ENCODE data around the gene SYTL4.
A peak's percentile ranks its signal among the peaks of the same experiment; 100 is the strongest.

The SYTL4 gene

DNA sequence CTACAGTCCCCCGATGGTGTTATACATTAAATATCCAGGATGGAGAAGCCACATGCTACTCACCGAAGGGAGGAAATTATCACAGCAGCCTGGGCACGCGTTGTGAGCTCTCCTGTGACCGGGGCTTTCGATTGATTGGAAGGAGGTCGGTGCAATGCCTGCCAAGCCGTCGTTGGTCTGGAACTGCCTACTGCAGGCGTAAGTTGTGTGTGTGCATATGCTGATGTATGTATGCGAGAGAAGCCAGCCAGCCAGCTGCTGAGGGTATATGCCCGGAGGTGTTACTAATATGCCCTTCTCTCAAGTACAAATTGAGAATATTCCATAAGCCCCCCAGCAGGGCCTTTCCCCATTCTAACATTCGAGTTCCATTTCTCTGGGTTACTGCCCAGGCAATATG lies 69.8 kb downstream of the SYTL4 start:
- TF ChIP-seq, protein P1, sequence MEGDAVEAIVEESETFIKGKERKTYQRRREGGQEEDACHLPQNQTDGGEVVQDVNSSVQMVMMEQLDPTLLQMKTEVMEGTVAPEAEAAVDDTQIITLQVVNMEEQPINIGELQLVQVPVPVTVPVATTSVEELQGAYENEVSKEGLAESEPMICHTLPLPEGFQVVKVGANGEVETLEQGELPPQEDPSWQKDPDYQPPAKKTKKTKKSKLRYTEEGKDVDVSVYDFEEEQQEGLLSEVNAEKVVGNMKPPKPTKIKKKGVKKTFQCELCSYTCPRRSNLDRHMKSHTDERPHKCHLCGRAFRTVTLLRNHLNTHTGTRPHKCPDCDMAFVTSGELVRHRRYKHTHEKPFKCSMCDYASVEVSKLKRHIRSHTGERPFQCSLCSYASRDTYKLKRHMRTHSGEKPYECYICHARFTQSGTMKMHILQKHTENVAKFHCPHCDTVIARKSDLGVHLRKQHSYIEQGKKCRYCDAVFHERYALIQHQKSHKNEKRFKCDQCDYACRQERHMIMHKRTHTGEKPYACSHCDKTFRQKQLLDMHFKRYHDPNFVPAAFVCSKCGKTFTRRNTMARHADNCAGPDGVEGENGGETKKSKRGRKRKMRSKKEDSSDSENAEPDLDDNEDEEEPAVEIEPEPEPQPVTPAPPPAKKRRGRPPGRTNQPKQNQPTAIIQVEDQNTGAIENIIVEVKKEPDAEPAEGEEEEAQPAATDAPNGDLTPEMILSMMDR (IDR thresholded peaks at IDR 0.05; ENCODE audit: insufficient read depth, low read depth, low read length, missing control alignments), result no peak
- no peak overlapping the region for H3K4me3 ChIP-seq (ENCODE audit: low read length)
- no peak for DNase-seq (ENCODE audit: low read depth)

DNA sequence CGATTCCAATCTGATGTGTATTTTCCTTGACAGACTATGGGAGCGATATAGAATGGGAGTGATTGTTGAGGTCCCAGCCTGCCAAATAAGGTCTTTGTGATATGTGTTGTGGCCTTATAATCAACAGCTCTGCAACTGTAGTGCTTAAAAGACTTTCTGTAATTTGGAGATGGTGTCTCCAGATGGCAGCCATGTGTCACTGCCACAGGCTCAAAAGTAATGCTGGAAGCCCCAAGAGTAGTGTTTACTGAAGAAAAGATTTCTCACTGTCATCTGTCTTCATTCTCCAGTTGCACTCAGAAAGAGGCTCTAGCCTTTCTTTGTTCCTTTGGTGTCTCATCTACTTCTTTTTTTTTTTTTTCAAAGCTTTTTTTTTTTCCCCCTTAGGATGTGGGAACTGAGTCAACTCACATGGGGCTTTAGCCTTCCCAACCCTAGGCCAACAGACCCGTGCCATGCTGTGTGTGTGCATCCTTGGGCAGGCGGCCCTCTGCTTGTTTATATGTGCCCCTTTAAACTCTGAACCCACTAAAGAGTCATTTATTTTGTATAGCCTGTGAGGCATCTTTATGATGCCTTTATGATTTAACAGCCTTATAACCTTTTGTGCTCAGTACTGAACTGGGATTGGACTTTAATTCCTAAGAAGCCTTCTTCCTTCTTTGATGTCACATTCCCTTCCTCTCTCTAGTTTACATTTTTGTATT lies 72.3 kb downstream of the SYTL4 start:
- no peak overlapping the region for H3K4me3 ChIP-seq (ENCODE audit: low read length)
- no peak for DNase-seq (ENCODE audit: low read depth)
- TF ChIP-seq, protein P1 (IDR thresholded peaks at IDR 0.05; ENCODE audit: insufficient read depth, low read depth, low read length, missing control alignments), result no peak

DNA sequence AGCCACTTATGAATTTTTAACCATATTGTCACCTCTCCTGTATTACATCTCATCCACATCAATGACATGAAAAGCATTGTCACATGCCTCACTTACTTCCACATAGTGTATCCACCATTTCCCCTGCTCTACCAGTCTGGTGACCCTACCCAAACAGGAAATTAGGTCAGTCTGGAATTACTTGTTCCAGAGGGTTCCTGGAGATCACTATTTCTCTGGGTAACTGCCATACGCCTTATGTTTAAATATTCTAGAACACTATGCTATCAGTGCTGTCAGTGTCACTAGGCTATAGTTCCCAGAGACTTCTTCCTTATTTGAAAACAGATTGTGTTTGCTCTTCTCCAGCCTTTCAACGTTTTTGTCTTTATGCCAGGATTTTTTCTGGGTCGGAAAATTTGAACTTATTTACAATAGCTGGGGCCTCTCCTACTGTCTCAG lies 73.0 kb downstream of the SYTL4 start:
- TF ChIP-seq, protein P1 (IDR thresholded peaks at IDR 0.05; ENCODE audit: insufficient read depth, low read depth, low read length, missing control alignments), result no peak
- peak; percentile 39 for DNase-seq (ENCODE audit: low read depth)
- H3K4me3 ChIP-seq (ENCODE audit: low read length), result no peak overlapping the region

DNA sequence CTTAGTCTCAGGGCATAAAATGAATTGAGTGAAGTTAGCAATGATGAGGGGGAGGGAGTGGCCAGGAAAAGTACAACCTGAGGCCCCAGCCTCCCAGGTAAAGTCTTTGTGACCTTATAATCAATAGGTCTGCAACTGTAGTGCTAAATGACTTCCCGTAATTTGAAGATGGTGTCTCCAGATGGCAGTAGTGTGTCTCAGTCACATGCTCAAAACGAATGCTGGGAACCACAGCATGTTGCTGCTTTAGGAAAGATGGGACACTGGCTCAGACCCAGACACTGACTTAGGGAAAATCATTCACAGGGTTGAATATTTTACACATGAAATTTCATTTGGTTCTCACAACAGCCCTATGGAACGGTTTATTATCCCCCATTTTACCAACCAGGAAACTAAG lies 77.7 kb downstream of the SYTL4 start:
- no peak overlapping the region for H3K4me3 ChIP-seq (ENCODE audit: low read length)
- TF ChIP-seq, protein P1 (IDR thresholded peaks at IDR 0.05; ENCODE audit: insufficient read depth, low read depth, low read length, missing control alignments), result peak; percentile 36
- DNase-seq (ENCODE audit: low read depth), result peak; percentile 30

DNA sequence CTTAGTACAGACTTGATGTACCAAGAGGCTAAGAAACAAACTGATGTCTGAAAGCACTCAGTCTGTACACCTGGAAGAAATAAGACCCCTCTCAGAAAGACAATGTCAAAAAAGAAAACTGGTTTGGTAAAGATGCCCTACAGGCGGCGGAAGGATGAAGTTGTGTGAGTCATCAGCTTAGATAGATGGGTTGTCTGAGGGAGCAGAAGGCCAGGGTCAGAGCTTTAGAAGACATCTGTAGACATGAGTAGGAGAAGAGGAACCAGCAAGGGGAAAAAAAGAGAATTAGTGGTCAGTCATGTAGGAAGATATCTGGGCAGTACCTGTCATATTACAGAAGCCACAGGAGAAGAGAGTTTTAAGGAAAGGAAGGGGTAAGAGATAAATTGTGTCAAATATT lies 79.7 kb downstream of the SYTL4 start:
- no peak for DNase-seq (ENCODE audit: low read depth)
- TF ChIP-seq, protein P1 (IDR thresholded peaks at IDR 0.05; ENCODE audit: insufficient read depth, low read depth, low read length, missing control alignments), result no peak
- no peak overlapping the region for H3K4me3 ChIP-seq (ENCODE audit: low read length)

DNA sequence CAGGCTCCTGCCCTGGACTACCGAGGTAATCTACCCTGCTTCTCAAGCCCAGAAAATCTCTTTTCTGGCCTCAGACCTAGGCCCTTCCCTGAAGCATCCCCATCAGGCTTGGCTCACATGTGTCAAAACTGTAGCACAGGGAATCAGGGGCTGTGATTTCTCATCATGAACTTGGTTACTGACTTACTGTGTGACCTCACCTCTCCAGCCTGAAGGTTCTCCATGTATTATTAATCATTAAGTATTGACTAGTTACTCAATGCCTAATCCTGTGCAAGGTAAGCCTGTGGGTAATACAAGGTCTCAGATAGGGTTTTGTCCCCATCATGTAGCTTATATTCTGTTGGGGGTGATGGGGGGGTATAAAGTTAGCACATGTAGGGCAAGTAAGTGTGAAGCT lies 81.1 kb downstream of the SYTL4 start:
- TF ChIP-seq, protein P1 (IDR thresholded peaks at IDR 0.05; ENCODE audit: insufficient read depth, low read depth, low read length, missing control alignments), result no peak
- no peak for DNase-seq (ENCODE audit: low read depth)
- H3K4me3 ChIP-seq (ENCODE audit: low read length), result no peak overlapping the region

Measured in epithelial cell of esophagus (primary cell).